HepG2 (cell line): Measurements from ENCODE around the gene ABCC1. TPM values are rescaled to one million over a fixed set of nuclear protein-coding genes. Genes with fewer than 3 reads are reported as not detected.

Experiments
- EZH2 ChIP-seq: conservative IDR thresholded peaks from 2 replicates; pipeline ENCODE4 v1.6.1; 2012; ENCODE audit warnings: mild to moderate bottlenecking, low read depth, low read length, moderate library complexity
- NFE2 ChIP-seq: sonication (generic); formaldehyde crosslinking; IDR thresholded peaks from 2 replicates; pipeline ENCODE4 v1.4.0; 2020; ENCODE audit warnings: missing genetic modification reagents
- ZNF17 ChIP-seq: sonication (generic); formaldehyde crosslinking; IDR thresholded peaks from 2 replicates; pipeline ENCODE4 v1.5.0; 2020; ENCODE audit warnings: mild to moderate bottlenecking, missing genetic modification reagents
- ZNF260 ChIP-seq: sonication (generic); formaldehyde crosslinking; IDR thresholded peaks from 2 replicates; pipeline ENCODE4 v1.4.0; 2020; ENCODE audit warnings: missing genetic modification reagents, low read depth, mild to moderate bottlenecking, borderline replicate concordance
- ZNF740 ChIP-seq: sonication (generic); formaldehyde crosslinking; IDR thresholded peaks from 2 replicates; pipeline ENCODE4 v1.4.0; 2020; ENCODE audit warnings: missing genetic modification reagents
- polyA plus RNA-seq, 8 experiments: library from polyadenylated mRNA; depleted of rRNA in 3 of 8; stranded (reverse) in 7 of 8; unstranded in 1 of 8; fragments of >200 nt; fragmentation: Illumina TruSeq in 4 of 8; extraction: Trizol in 4 of 8; gene quantifications; 2 replicates each; pipeline versions ENCODE4 v1.2.1 to v1.2.3, GENCODE V29; 2011 to 2016; ENCODE audit warnings: low read depth in 4 of 8, missing spikeins in 1 of 8, mixed read lengths in 1 of 8; ENCODE audit not compliant: insufficient read depth in 1 of 8
- total RNA-seq, 5 experiments: library from RNA; depleted of rRNA; stranded (reverse); fragments of >200 nt; fragmentation: Illumina TruSeq; extraction: Trizol; gene quantifications; 2 replicates each; pipeline ENCODE4 v1.2.3, GENCODE V29; 2016; ENCODE audit warnings: low read depth in 1 of 5
- TF ChIP-seq, protein P1 (sequence below): sonication (generic); formaldehyde crosslinking; IDR thresholded peaks from 2 replicates; pipeline ENCODE4 v1.4.0; 2020; ENCODE audit warnings: missing genetic modification reagents, mild to moderate bottlenecking, borderline replicate concordance
- TF ChIP-seq, protein P2 (sequence below): sonication (generic); formaldehyde crosslinking; IDR thresholded peaks from 2 replicates; pipeline ENCODE4 v1.4.0; 2020; ENCODE audit warnings: mild to moderate bottlenecking, missing genetic modification reagents, borderline replicate concordance
- TF ChIP-seq, protein P3 (sequence below): sonication (generic); formaldehyde crosslinking; IDR thresholded peaks from 2 replicates; pipeline ENCODE4 v1.4.0; 2020; ENCODE audit warnings: mild to moderate bottlenecking, missing genetic modification reagents

ABCC1 gene
- total and polyA plus RNA-seq, 2 of the 13 experiments (the other 11 are each of a cell fraction or from before 2014, with no cell fraction given), result 13.0 to 30.6 TPM

DNA sequence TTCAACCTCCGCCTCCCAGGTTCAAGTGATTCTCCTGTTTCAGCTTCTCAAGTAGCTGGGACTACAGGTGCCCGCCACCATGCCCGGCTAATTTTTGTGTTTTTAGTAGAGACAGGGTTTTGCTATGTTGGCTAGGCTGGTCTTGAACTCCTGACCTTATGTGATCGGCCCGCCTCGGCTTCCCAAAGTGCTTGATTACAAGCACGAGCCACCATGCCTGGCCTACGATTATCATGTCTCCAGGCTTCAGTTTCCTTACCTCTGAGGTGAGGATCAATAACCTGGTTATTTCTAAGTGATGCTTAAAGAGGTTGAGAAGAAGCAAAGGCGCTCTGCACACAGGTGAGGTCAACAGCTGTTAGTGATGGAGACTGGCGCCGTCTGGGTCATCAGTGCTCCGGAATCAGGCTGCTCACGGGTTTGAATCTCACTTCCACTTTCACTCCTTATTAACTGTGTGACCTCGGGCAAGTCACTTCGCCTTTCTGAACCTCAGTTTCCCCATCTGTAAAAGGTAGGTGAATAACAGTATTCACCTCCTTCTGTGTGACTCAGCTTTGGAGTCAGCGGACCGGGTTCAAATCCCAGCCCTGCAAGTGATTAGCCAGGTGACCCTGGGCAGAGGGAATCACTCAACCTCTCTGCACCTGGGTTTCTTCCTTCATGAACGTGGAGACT lies 745 bp upstream of the ABCC1 start (continued):
- TF ChIP-seq ZNF740 (no peak), NFE2 (CRISPR knock-in tag) (no peak), ZNF260 (CRISPR knock-in tag) (no peak), ZNF17 (CRISPR knock-in tag) (no peak), EZH2 (no peak)
- TF ChIP-seq, protein P1, sequence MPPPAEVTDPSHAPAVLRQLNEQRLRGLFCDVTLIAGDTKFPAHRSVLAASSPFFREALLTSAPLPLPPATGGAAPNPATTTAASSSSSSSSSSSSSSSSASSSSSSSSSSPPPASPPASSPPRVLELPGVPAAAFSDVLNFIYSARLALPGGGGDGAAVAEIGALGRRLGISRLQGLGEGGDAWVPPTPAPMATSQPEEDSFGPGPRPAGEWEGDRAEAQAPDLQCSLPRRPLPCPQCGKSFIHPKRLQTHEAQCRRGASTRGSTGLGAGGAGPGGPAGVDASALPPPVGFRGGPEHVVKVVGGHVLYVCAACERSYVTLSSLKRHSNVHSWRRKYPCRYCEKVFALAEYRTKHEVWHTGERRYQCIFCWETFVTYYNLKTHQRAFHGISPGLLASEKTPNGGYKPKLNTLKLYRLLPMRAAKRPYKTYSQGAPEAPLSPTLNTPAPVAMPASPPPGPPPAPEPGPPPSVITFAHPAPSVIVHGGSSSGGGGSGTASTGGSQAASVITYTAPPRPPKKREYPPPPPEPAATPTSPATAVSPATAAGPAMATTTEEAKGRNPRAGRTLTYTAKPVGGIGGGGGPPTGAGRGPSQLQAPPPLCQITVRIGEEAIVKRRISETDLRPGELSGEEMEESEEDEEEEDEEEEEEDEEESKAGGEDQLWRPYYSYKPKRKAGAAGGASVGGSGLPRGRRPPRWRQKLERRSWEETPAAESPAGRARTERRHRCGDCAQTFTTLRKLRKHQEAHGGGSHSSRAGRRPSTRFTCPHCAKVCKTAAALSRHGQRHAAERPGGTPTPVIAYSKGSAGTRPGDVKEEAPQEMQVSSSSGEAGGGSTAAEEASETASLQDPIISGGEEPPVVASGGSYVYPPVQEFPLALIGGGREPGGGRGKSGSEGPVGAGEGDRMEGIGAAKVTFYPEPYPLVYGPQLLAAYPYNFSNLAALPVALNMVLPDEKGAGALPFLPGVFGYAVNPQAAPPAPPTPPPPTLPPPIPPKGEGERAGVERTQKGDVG, result no peak
- TF ChIP-seq, protein P2, sequence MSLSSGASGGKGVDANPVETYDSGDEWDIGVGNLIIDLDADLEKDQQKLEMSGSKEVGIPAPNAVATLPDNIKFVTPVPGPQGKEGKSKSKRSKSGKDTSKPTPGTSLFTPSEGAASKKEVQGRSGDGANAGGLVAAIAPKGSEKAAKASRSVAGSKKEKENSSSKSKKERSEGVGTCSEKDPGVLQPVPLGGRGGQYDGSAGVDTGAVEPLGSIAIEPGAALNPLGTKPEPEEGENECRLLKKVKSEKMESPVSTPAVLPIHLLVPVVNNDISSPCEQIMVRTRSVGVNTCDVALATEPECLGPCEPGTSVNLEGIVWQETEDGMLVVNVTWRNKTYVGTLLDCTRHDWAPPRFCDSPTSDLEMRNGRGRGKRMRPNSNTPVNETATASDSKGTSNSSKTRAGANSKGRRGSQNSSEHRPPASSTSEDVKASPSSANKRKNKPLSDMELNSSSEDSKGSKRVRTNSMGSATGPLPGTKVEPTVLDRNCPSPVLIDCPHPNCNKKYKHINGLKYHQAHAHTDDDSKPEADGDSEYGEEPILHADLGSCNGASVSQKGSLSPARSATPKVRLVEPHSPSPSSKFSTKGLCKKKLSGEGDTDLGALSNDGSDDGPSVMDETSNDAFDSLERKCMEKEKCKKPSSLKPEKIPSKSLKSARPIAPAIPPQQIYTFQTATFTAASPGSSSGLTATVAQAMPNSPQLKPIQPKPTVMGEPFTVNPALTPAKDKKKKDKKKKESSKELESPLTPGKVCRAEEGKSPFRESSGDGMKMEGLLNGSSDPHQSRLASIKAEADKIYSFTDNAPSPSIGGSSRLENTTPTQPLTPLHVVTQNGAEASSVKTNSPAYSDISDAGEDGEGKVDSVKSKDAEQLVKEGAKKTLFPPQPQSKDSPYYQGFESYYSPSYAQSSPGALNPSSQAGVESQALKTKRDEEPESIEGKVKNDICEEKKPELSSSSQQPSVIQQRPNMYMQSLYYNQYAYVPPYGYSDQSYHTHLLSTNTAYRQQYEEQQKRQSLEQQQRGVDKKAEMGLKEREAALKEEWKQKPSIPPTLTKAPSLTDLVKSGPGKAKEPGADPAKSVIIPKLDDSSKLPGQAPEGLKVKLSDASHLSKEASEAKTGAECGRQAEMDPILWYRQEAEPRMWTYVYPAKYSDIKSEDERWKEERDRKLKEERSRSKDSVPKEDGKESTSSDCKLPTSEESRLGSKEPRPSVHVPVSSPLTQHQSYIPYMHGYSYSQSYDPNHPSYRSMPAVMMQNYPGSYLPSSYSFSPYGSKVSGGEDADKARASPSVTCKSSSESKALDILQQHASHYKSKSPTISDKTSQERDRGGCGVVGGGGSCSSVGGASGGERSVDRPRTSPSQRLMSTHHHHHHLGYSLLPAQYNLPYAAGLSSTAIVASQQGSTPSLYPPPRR, result no peak
- TF ChIP-seq, protein P3, sequence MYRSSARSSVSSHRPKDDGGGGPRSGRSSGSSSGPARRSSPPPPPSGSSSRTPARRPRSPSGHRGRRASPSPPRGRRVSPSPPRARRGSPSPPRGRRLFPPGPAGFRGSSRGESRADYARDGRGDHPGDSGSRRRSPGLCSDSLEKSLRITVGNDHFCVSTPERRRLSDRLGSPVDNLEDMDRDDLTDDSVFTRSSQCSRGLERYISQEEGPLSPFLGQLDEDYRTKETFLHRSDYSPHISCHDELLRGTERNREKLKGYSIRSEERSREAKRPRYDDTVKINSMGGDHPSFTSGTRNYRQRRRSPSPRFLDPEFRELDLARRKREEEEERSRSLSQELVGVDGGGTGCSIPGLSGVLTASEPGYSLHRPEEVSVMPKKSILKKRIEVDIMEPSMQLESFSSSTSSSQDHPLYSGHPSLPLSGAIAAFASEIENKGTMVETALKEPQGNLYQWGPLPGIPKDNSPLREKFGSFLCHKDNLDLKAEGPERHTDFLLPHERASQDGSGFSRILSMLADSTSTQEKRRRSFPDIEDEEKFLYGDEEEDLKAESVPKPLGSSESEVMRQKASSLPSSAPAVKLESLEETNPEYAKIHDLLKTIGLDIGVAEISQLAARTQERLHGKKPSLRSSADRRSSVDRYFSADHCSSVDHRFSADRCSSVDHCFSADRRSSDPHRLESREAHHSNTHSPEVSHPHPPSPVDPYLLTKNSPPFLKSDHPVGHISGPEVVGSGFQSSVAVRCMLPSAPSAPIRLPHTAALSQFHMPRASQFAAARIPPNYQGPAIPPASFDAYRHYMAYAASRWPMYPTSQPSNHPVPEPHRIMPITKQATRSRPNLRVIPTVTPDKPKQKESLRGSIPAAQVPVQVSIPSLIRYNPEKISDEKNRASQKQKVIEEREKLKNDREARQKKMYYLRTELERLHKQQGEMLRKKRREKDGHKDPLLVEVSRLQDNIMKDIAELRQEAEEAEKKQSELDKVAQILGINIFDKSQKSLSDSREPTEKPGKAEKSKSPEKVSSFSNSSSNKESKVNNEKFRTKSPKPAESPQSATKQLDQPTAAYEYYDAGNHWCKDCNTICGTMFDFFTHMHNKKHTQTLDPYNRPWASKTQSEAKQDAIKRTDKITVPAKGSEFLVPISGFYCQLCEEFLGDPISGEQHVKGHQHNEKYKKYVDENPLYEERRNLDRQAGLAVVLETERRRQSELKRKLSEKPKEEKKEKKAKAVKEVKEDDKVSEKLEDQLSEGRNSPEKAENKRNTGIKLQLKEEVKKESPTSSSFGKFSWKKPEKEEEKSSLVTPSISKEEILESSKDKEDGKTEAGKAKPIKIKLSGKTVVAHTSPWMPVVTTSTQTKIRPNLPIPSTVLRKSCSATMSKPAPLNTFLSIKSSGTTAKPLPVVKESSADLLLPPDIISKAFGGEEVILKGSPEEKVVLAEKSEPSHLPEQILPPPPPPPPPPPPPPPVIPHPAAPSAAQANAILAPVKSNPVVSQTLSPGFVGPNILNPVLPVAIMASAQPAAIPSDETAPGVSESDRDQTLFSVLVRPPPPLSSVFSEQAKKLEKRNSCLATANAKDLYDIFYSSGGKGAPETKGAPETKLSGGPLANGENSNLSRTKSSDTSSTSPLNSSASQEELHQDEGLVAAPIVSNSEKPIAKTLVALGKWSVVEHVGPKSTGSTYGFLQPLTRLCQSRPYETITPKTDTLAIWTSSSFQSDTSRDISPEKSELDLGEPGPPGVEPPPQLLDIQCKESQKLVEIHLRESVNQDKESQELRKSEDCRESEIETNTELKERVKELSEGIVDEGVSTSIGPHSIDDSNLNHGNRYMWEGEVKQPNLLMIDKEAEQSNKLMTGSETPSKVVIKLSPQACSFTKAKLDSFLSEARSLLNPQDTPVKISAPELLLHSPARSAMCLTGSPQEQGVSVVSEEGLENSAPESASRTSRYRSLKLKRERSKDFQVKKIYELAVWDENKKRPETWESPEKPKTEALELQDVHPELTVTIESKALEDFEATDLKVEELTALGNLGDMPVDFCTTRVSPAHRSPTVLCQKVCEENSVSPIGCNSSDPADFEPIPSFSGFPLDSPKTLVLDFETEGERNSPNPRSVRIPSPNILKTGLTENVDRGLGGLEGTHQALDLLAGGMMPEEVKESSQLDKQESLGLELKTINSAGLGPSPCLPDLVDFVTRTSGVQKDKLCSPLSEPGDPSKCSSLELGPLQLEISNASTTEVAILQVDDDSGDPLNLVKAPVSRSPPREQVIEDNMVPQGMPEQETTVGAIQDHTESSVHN (CRISPR knock-in tag), result no peak
